Uterus (tissue), 4 donors: ENCODE measurements around the gene SETDB2. TPM values are rescaled to one million over a fixed set of nuclear protein-coding genes. Genes with fewer than 3 reads are reported as not detected.

Experiments
- DNase-seq, 2 donors: peaks; one replicate each; pipeline ENCODE4 v3.0.0-alpha.2; 2019 to 2020
- H3K27ac ChIP-seq, 2 donors: fragments of 200-600 bp; sonication (generic); 1 replicate in 1 of 2; 2 replicates in 1 of 2; pipeline ENCODE4 v1.5.1; 2016 to 2018
- H3K27me3 ChIP-seq, 2 donors: fragments of 200-600 bp; sonication (generic); one replicate each; pipeline ENCODE4 v1.5.1; 2018 to 2019; ENCODE audit warnings: control low read depth in 1 of 2
- H3K36me3 ChIP-seq, 2 donors: fragments of 200-600 bp; sonication (generic); one replicate each; pipeline ENCODE4 v1.5.1; 2019; ENCODE audit warnings: control low read depth in 1 of 2
- H3K4me1 ChIP-seq, 2 donors: fragments of 200-600 bp; sonication (generic); one replicate each; pipeline ENCODE4 v1.5.1; 2018 to 2019; ENCODE audit warnings: control low read depth in 1 of 2
- H3K4me3 ChIP-seq, 2 donors: fragments of 200-600 bp; sonication (generic); 1 replicate in 1 of 2; 2 replicates in 1 of 2; pipeline ENCODE4 v1.5.1; 2018 to 2019; ENCODE audit warnings: mild to moderate bottlenecking in 1 of 2
- H3K9me3 ChIP-seq, 2 donors: fragments of 200-600 bp; sonication (generic); one replicate each; pipeline ENCODE4 v1.5.1; 2019; ENCODE audit warnings: control low read depth in 1 of 2
- POLR2A ChIP-seq, 2 donors: fragments of 450-650 bp; IDR thresholded peaks; one replicate each; pipeline ENCODE4 v1.6.1; 2016; ENCODE audit warnings: antibody characterized with exemption in 2 of 2, mild to moderate bottlenecking in 1 of 2, moderate library complexity in 1 of 2
- intact Hi-C: fragments of 100-400 bp; cut with DNase I; formaldehyde crosslinking; loops from one replicate; pipeline ENCODE4 v1.15.1; 2023; ENCODE audit warnings: low total_unique reads
- total RNA-seq, 4 donors: library from RNA; depleted of rRNA in 3 of 4; stranded (reverse); fragments of >200 nt in 3 of 4; gene quantifications; one replicate each; pipeline versions ENCODE4 v1.1.0 to v1.2.4, GENCODE V29; 2014 to 2023
- TF ChIP-seq, protein P1 (sequence below), 4 experiments: fragments of 200-600 bp in 2 of 4; fragments of 450-650 bp in 2 of 4; sonication (generic) in 2 of 4; IDR thresholded peaks; one replicate each; pipeline ENCODE4 v1.5.1; 2016 to 2019; ENCODE audit warnings: antibody characterized with exemption in 4 of 4, mild to moderate bottlenecking in 2 of 4, moderate library complexity in 1 of 4
- donor health status: DM: yes; HTN: yes; CAD: no.

The SETDB2 gene
- total RNA-seq, 4 donors from 2014 or later = 9.5 to 24.1 (median 19.0) TPM

DNA sequence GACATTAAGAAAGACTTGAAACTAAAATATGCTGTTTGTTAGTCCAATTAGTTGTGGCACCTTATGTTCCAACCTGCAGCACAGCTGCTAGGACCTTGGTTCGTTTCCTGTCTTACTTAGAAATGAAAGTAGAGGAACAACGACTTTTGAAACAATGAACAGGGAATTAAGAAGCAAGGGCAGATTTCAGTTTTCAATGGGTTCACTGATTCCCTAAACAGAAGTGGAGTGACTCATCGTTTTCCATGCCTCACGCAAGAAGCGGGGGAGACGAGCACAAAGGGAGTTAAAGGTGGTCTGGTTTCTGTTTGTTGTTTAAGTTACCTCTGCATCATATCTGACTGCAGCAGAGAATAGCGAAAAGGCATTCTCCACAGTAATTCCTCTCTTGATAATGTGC lies 96.5 kb downstream of the SETDB2 start:
- H3K36me3 ChIP-seq = no peaks in the 10 kb centered on the region
- H3K4me1 ChIP-seq = peaks cover 0 to 5% of the 10 kb centered on the region in 2 donors
- H3K9me3 ChIP-seq = no peaks in the 10 kb centered on the region
- peak overlapping the region; percentile 81 to 82 for H3K27ac ChIP-seq
- H3K27me3 ChIP-seq = no peaks in the 10 kb centered on the region
- TF ChIP-seq POLR2A (IDR thresholded peaks at IDR 0.05) = no peak
- intact Hi-C loops = no loop called here
- DNase-seq = peak; percentile 64 to 85
- peak overlapping the region; percentile 2 to 14 for H3K4me3 ChIP-seq

DNA sequence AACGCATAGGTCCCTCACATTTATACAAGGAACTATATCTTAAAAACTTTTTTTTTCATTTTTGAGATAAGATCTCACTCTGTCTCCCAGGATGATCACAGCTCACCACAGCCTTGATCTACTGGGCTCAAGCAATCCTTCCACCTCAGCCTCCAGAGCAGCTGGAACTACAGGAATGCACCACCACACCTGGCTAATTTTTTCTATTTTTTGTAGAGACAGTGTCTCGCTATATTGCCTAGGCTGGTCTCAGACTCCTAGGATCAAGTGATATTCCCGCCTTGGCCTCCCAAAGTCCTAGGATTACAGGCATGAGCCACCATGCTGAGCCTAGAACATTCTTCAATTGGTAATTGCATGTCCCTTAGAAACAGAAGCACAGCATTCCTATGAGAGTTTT lies 99.6 kb downstream of the SETDB2 start:
- intact Hi-C loops = no loop called here
- DNase-seq = no peak
- H3K9me3 ChIP-seq = no peaks in the 10 kb centered on the region
- H3K27me3 ChIP-seq = no peaks in the 10 kb centered on the region
- H3K4me3 ChIP-seq = no peak overlapping the region
- H3K4me1 ChIP-seq = peaks cover 0 to 5% of the 10 kb centered on the region in 2 donors
- H3K27ac ChIP-seq = no peak overlapping the region
- no peak for TF ChIP-seq POLR2A (IDR thresholded peaks at IDR 0.05)
- TF ChIP-seq, protein P1, sequence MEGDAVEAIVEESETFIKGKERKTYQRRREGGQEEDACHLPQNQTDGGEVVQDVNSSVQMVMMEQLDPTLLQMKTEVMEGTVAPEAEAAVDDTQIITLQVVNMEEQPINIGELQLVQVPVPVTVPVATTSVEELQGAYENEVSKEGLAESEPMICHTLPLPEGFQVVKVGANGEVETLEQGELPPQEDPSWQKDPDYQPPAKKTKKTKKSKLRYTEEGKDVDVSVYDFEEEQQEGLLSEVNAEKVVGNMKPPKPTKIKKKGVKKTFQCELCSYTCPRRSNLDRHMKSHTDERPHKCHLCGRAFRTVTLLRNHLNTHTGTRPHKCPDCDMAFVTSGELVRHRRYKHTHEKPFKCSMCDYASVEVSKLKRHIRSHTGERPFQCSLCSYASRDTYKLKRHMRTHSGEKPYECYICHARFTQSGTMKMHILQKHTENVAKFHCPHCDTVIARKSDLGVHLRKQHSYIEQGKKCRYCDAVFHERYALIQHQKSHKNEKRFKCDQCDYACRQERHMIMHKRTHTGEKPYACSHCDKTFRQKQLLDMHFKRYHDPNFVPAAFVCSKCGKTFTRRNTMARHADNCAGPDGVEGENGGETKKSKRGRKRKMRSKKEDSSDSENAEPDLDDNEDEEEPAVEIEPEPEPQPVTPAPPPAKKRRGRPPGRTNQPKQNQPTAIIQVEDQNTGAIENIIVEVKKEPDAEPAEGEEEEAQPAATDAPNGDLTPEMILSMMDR (IDR thresholded peaks at IDR 0.05) = no peak
- H3K36me3 ChIP-seq = no peaks in the 10 kb centered on the region

Other genes starting within 250 kb of the SETDB2 start
- not detected for gene MLNR, start 223.9 kb upstream of the SETDB2 start, total RNA-seq
- gene CDADC1, start 196.3 kb upstream of the SETDB2 start, total RNA-seq = 10 to 100 TPM in 2 of 4 donors, 1 to 10 TPM in 2; 1.8 to 76.5 (median 10.9) TPM
- gene CAB39L, start 210 bp upstream of the SETDB2 start, total RNA-seq = 10 to 100 TPM; 12.0 to 24.7 (median 18.5) TPM
- 10 to 100 TPM; 26.2 to 70.9 (median 27.2) TPM for gene PHF11, start 51.7 kb downstream of the SETDB2 start, total RNA-seq
- gene RCBTB1, start 141.3 kb downstream of the SETDB2 start, total RNA-seq = 10 to 100 TPM in 3 of 4 donors, 1 to 10 TPM in 1; 4.4 to 24.6 (median 19.1) TPM
- 1 to 10 TPM in 2 of 4 donors, under 1 TPM in 1, not detected in 1; 0.21 to 1.5 (median 1.2) TPM for gene ARL11, start 184.2 kb downstream of the SETDB2 start, total RNA-seq
- 10 to 100 TPM; 47.0 to 99.4 (median 79.7) TPM for gene EBPL, start 247.2 kb downstream of the SETDB2 start, total RNA-seq